Measurements from ENCODE around the gene TAPT1. TPM values are rescaled to one million over a fixed set of nuclear protein-coding genes. Genes with fewer than 3 reads are reported as not detected.

Gene TAPT1
- total and polyA plus RNA-seq, 7 experiments from 2014 or later: 28.8 to 82.5 (median 58.4) TPM

- Mint-ChIP-seq H3K9me3 (no peaks in the 10 kb centered on the region), H3K4me1 (peaks cover 47 to 87% (median 74%) of the 10 kb centered on the region in 7 donors), H3K27ac (peak overlapping the region in 6 of 9 donors; percentile 10 to 77 (median 48)), H3K4me3 (peak overlapping the region in 6 of 10 donors; percentile 6 to 53 (median 24)), H3K36me3 (peaks cover 10 to 54% (median 42%) of the 10 kb centered on the region in 5 donors), H3K27me3 (no peaks in the 10 kb centered on the region)
- H3K36me3 ChIP-seq (ENCODE audit: control insufficient read depth in 2 of 3, insufficient read depth in 3 of 3, low read length in 3 of 3): peaks cover 0 to 20% (median 0%) of the 10 kb centered on the region in 3 experiments
- DNase-seq (no peak), ATAC-seq (peak; percentile 42)
- ChIA-PET CTCF (interaction anchor here (1.0 to 1.8 kb wide), 4 partner anchors 8 to 14 kb away, joined by 4 to 7 read pairs (median 5); no protein-coding TSS in a partner anchor), POLR2A (interaction anchor here (3.5 kb wide), 1 partner anchor 11 kb away, joined by 14 read pairs; no protein-coding TSS in a partner anchor)
- H3K27ac ChIP-seq (ENCODE audit: low read depth, low read length): no peak overlapping the region
- no peak overlapping the region for H3K4me3 ChIP-seq (ENCODE audit: low read length)
- H3K4me1 ChIP-seq (ENCODE audit: control insufficient read depth in 2 of 2, insufficient read depth in 2 of 2, low read length in 2 of 2): peaks cover 15 to 23% of the 10 kb centered on the region in 2 donors
- intact Hi-C loops (cut with micrococcal nuclease): loop anchor here in 1 of 2 donors (1.0 kb wide), 1 partner anchor 11 kb away; no protein-coding TSS in a partner anchor
- no peaks in the 10 kb centered on the region for H3K9me3 ChIP-seq (ENCODE audit: control insufficient read depth in 2 of 3, low read length in 3 of 3)
- no peaks in the 10 kb centered on the region for H3K27me3 ChIP-seq (ENCODE audit: control insufficient read depth in 2 of 2, insufficient read depth in 2 of 2, low read length in 2 of 2)
Measured at GRCh38 chr4:16213121-16213520, 13.2 kb downstream of the TAPT1 start.

- Mint-ChIP-seq H3K27ac (peak overlapping the region in 5 of 9 donors; percentile 4 to 63 (median 47)), H3K9me3 (no peaks in the 10 kb centered on the region), H3K36me3 (peaks cover 9 to 56% (median 38%) of the 10 kb centered on the region in 5 donors), H3K4me3 (peak overlapping the region in 3 of 10 donors; percentile 6 to 48 (median 32)), H3K27me3 (no peaks in the 10 kb centered on the region), H3K4me1 (peaks cover 45 to 89% (median 74%) of the 10 kb centered on the region in 7 donors)
- intact Hi-C loops (cut with micrococcal nuclease): no loop called here
- no peak overlapping the region for H3K4me3 ChIP-seq (ENCODE audit: low read length)
- H3K9me3 ChIP-seq (ENCODE audit: control insufficient read depth in 2 of 3, low read length in 3 of 3): no peaks in the 10 kb centered on the region
- H3K27ac ChIP-seq (ENCODE audit: low read depth, low read length): no peak overlapping the region
- DNase-seq: no peak
- ATAC-seq: no peak
- peaks cover 13 to 18% of the 10 kb centered on the region in 2 donors for H3K4me1 ChIP-seq (ENCODE audit: control insufficient read depth in 2 of 2, insufficient read depth in 2 of 2, low read length in 2 of 2)
- POLR2A ChIA-PET: interaction anchor here (0.6 to 3.5 kb wide), 3 partner anchors 8 to 37 kb away, joined by 3 to 14 read pairs (median 4); no protein-coding TSS in a partner anchor
- H3K27me3 ChIP-seq (ENCODE audit: control insufficient read depth in 2 of 2, insufficient read depth in 2 of 2, low read length in 2 of 2): no peaks in the 10 kb centered on the region
- CTCF ChIA-PET: interaction anchor here (1.2 to 1.7 kb wide), 2 partner anchors 12 to 13 kb away, joined by 4 to 6 read pairs; no protein-coding TSS in a partner anchor
- peaks cover 0 to 20% (median 0%) of the 10 kb centered on the region in 3 experiments for H3K36me3 ChIP-seq (ENCODE audit: control insufficient read depth in 2 of 3, insufficient read depth in 3 of 3, low read length in 3 of 3)
Measured at GRCh38 chr4:16212138-16212782, 14.0 kb downstream of the TAPT1 start.

- peaks cover 0 to 23% (median 0%) of the 10 kb centered on the region in 3 experiments for H3K36me3 ChIP-seq (ENCODE audit: control insufficient read depth in 2 of 3, insufficient read depth in 3 of 3, low read length in 3 of 3)
- CTCF ChIA-PET: interaction anchor here (1.0 to 1.5 kb wide), 3 partner anchors 17 to 180 kb away, joined by 3 to 5 read pairs (median 5); no protein-coding TSS in a partner anchor
- no peak overlapping the region for H3K27ac ChIP-seq (ENCODE audit: low read depth, low read length)
- Mint-ChIP-seq H3K9me3 (no peaks in the 10 kb centered on the region), H3K27me3 (no peaks in the 10 kb centered on the region), H3K4me1 (peaks cover 24 to 80% (median 57%) of the 10 kb centered on the region in 7 donors), H3K4me3 (peak overlapping the region in 1 of 10 donors; percentile 30), H3K36me3 (peaks cover 4 to 48% (median 11%) of the 10 kb centered on the region in 5 donors), H3K27ac (peak overlapping the region in 3 of 9 donors; percentile 51 to 78 (median 65))
- POLR2A ChIA-PET: no interaction called here
- peaks cover 3 to 4% of the 10 kb centered on the region in 2 donors for H3K4me1 ChIP-seq (ENCODE audit: control insufficient read depth in 2 of 2, insufficient read depth in 2 of 2, low read length in 2 of 2)
- ATAC-seq: no peak
- H3K4me3 ChIP-seq (ENCODE audit: low read length): no peak overlapping the region
- H3K27me3 ChIP-seq (ENCODE audit: control insufficient read depth in 2 of 2, insufficient read depth in 2 of 2, low read length in 2 of 2): no peaks in the 10 kb centered on the region
- H3K9me3 ChIP-seq (ENCODE audit: control insufficient read depth in 2 of 3, low read length in 3 of 3): no peaks in the 10 kb centered on the region
- no peak for DNase-seq
- intact Hi-C loops (cut with micrococcal nuclease): no loop called here
Measured at GRCh38 chr4:16207409-16207808, 18.9 kb downstream of the TAPT1 start.

- H3K4me1 Mint-ChIP-seq: peaks cover 21 to 75% (median 53%) of the 10 kb centered on the region in 7 donors
- POLR2A ChIA-PET: no interaction called here
- no peaks in the 10 kb centered on the region for H3K9me3 Mint-ChIP-seq
Measured at GRCh38 chr4:16206848-16207247, 19.4 kb downstream of the TAPT1 start.

GRCh38 chr4:16206301-16206700 lies 20.0 kb downstream of the TAPT1 start:
- H3K27me3 ChIP-seq (ENCODE audit: control insufficient read depth in 2 of 2, insufficient read depth in 2 of 2, low read length in 2 of 2): no peaks in the 10 kb centered on the region
- ATAC-seq: no peak
- H3K4me1 ChIP-seq (ENCODE audit: control insufficient read depth in 2 of 2, insufficient read depth in 2 of 2, low read length in 2 of 2): peaks cover 3 to 4% of the 10 kb centered on the region in 2 donors
- H3K27ac ChIP-seq (ENCODE audit: low read depth, low read length): no peak overlapping the region
- H3K4me3 Mint-ChIP-seq: peak overlapping the region in 2 of 10 donors; percentile 15 to 29
- H3K27ac Mint-ChIP-seq: peak overlapping the region in 5 of 9 donors; percentile 2 to 78 (median 60)
- no peaks in the 10 kb centered on the region for H3K27me3 Mint-ChIP-seq
- H3K9me3 Mint-ChIP-seq: no peaks in the 10 kb centered on the region
- ChIA-PET POLR2A (interaction anchor here (0.8 to 1.0 kb wide), 2 partner anchors 21 to 28 kb away, joined by 3 to 4 read pairs; no protein-coding TSS in a partner anchor), CTCF (interaction anchor here (1.0 to 1.3 kb wide), 7 partner anchors 8 to 179 kb away, joined by 3 to 7 read pairs (median 4); no protein-coding TSS in a partner anchor)
- intact Hi-C loops (cut with micrococcal nuclease): no loop called here
- no peak overlapping the region for H3K4me3 ChIP-seq (ENCODE audit: low read length)
- H3K36me3 ChIP-seq (ENCODE audit: control insufficient read depth in 2 of 3, insufficient read depth in 3 of 3, low read length in 3 of 3): peaks cover 0 to 20% (median 0%) of the 10 kb centered on the region in 3 experiments
- H3K4me1 Mint-ChIP-seq: peaks cover 21 to 78% (median 47%) of the 10 kb centered on the region in 7 donors
- no peaks in the 10 kb centered on the region for H3K9me3 ChIP-seq (ENCODE audit: control insufficient read depth in 2 of 3, low read length in 3 of 3)
- peaks cover 4 to 52% (median 8%) of the 10 kb centered on the region in 5 donors for H3K36me3 Mint-ChIP-seq
- no peak for DNase-seq

More at GRCh38 chr4:16206848-16207247, 19.4 kb downstream of the TAPT1 start:
- Histone ChIP-seq H3K36me3 (ENCODE audit: control insufficient read depth in 2 of 3, insufficient read depth in 3 of 3, low read length in 3 of 3) (peaks cover 0 to 20% (median 0%) of the 10 kb centered on the region in 3 experiments), H3K27me3 (ENCODE audit: control insufficient read depth in 2 of 2, insufficient read depth in 2 of 2, low read length in 2 of 2) (no peaks in the 10 kb centered on the region), H3K4me3 (ENCODE audit: low read length) (no peak overlapping the region), H3K9me3 (ENCODE audit: control insufficient read depth in 2 of 3, low read length in 3 of 3) (no peaks in the 10 kb centered on the region), H3K4me1 (ENCODE audit: control insufficient read depth in 2 of 2, insufficient read depth in 2 of 2, low read length in 2 of 2) (peaks cover 3 to 4% of the 10 kb centered on the region in 2 donors), H3K27ac (ENCODE audit: low read depth, low read length) (no peak overlapping the region)
- ATAC-seq: peak; percentile 59
- CTCF ChIA-PET: interaction anchor here (1.2 kb wide), 1 partner anchor 179 kb away, joined by 3 read pairs; no protein-coding TSS in a partner anchor
- Mint-ChIP-seq H3K36me3 (peaks cover 4 to 48% (median 10%) of the 10 kb centered on the region in 5 donors), H3K27me3 (no peaks in the 10 kb centered on the region), H3K4me3 (peak overlapping the region in 2 of 10 donors; percentile 13 to 15), H3K27ac (peak overlapping the region in 7 of 9 donors; percentile 10 to 81 (median 60))
- DNase-seq: no peak
- intact Hi-C loops (cut with micrococcal nuclease): no loop called here

All from naive thymus-derived CD4-positive, alpha-beta T cell (primary cell).